Activated CD8-positive, alpha-beta memory T cell treated with anti-CD3 and anti-CD28 coated beads, Interleukin-2, amount 10 ng/mL, durations not matched to agents 7 days and 5 days (primary cell): ENCODE results near the gene IGF2BP1. TPM values are rescaled to one million over a fixed set of nuclear protein-coding genes. Genes with fewer than 3 reads are reported as not detected.

ENCODE experiments used
- total RNA-seq, 2 experiments: library from RNA; stranded (reverse); gene quantifications; one replicate each; pipeline ENCODE4 v1.2.3, GENCODE V29; 2021

The IGF2BP1 gene
- total RNA-seq, 2 experiments from 2014 or later: not detected

Other genes with a start within 250 kb of the IGF2BP1 start
- gene TTLL6, start 180.2 kb upstream of the IGF2BP1 start, total RNA-seq: not detected
- gene CALCOCO2, start 166.3 kb upstream of the IGF2BP1 start, total RNA-seq: 100 to 1,000 TPM; 165 to 170 TPM
- gene ATP5MC1, start 104.6 kb upstream of the IGF2BP1 start, total RNA-seq: 100 to 1,000 TPM in 1 of 2 experiments, 10 to 100 TPM in 1; 78.2 to 103 TPM
- 10 to 100 TPM; 73.7 to 90.6 TPM for gene UBE2Z, start 89.0 kb upstream of the IGF2BP1 start, total RNA-seq
- 100 to 1,000 TPM; 125 to 127 TPM for gene SNF8, start 52.5 kb upstream of the IGF2BP1 start, total RNA-seq
- gene GIP, start 28.8 kb upstream of the IGF2BP1 start, total RNA-seq: not detected
- under 1 TPM; 0.02 to 0.03 TPM for gene B4GALNT2, start 135.4 kb downstream of the IGF2BP1 start, total RNA-seq
- gene GNGT2, start 213.2 kb downstream of the IGF2BP1 start, total RNA-seq: 10 to 100 TPM; 39.8 to 45.3 TPM
- gene ABI3, start 213.3 kb downstream of the IGF2BP1 start, total RNA-seq: 100 to 1,000 TPM; 116 to 121 TPM
- not detected for gene PHOSPHO1, start 233.4 kb downstream of the IGF2BP1 start, total RNA-seq